H1 (cell line): Measurements from ENCODE around the gene SUGP2. TPM values are rescaled to one million over a fixed set of nuclear protein-coding genes. Genes with fewer than 3 reads are reported as not detected.

Experiments
- CBX8 ChIP-seq: fragments of 300-800, 300-1000 bp; sonication (generic); IDR thresholded peaks from 2 replicates; pipeline ENCODE4 v1.7.1; 2016; ENCODE audit warnings: low read depth, low read length, borderline replicate concordance
- polyA plus RNA-seq, 7 experiments: library from polyadenylated mRNA; depleted of rRNA in 3 of 7; stranded (reverse) in 5 of 7; unstranded in 2 of 7; fragments of >200 nt in 5 of 7; fragments of 200-250 nt in 2 of 7; gene quantifications; 1 replicate in 5 of 7; 2 replicates in 1 of 7; 4 replicates in 1 of 7; pipeline versions ENCODE4 v1.2.1 to v1.2.3, GENCODE V29; 2011 to 2013; ENCODE audit warnings: missing spikeins in 2 of 7, mixed read lengths in 2 of 7
- total RNA-seq: library from RNA; stranded (reverse); fragmentation: NEBNext Ultra II Directional; extraction: Animal tissue kit (Norgen Biotek cat#: 25700); gene quantifications from 2 replicates; pipeline ENCODE4 v1.2.1, GENCODE V29; 2021

SUGP2 gene
- total and polyA plus RNA-seq, 2 of the 8 experiments (the other 6 are each of a cell fraction or from before 2014, with no cell fraction given), result 57.7 to 114 TPM

DNA sequence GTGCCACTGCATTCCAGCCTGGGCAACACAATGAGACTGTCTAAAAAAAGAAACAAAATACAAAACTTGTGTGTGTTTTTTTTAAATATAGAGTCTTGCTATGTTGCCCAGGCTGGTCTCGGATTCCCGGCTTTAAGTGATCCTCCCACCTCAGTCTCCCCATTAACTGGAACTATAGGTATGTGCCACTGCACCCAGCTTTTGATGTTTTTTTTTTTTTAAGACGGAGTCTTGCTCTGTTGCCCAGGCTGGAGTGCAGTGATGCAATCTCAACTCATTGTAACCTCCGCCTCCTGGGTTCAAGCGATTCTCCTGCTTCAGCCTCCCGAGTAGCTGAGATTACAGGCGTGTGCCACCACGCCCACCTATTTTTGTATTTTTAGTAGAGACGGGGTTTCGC is 37.0 kb downstream of the SUGP2 start (continued):
- TF ChIP-seq CBX8, result no peak
